ENCODE data around the gene POPDC2.

POPDC2 gene

GRCh38 chr3:119669906-119670570 is 9.6 kb upstream of the POPDC2 start:
- DNase-seq (ENCODE audit: low read depth), result no peak

GRCh38 chr3:119665954-119666559 is 5.7 kb upstream of the POPDC2 start:
- no peak for DNase-seq (ENCODE audit: low read depth)

GRCh38 chr3:119664850-119665379 is 4.5 kb upstream of the POPDC2 start:
- DNase-seq (ENCODE audit: low read depth), result no peak

- DNase-seq (ENCODE audit: low read depth), result no peak
These were observed 4.0 kb upstream of the POPDC2 start for GRCh38 chr3:119664370-119664769.

- DNase-seq (ENCODE audit: low read depth), result no peak
These were observed 3.5 kb upstream of the POPDC2 start for GRCh38 chr3:119663885-119664284.

- DNase-seq (ENCODE audit: low read depth), result no peak
These were observed 2.4 kb upstream of the POPDC2 start for GRCh38 chr3:119662604-119663373.

- DNase-seq (ENCODE audit: low read depth), result no peak
These were observed 640 bp downstream of the POPDC2 start for GRCh38 chr3:119659606-119660291.

- DNase-seq (ENCODE audit: low read depth), result no peak
These were observed 1.4 kb downstream of the POPDC2 start for GRCh38 chr3:119658994-119659393.

GRCh38 chr3:119657887-119658702 is 2.3 kb downstream of the POPDC2 start:
- DNase-seq (ENCODE audit: low read depth), result no peak

- DNase-seq (ENCODE audit: low read depth), result no peak
These were observed 6.5 kb downstream of the POPDC2 start for GRCh38 chr3:119653876-119654275.

- DNase-seq (ENCODE audit: low read depth), result no peak
These were observed 7.9 kb downstream of the POPDC2 start for GRCh38 chr3:119652306-119653033.

- DNase-seq (ENCODE audit: low read depth), result no peak
These were observed 10.6 kb downstream of the POPDC2 start for GRCh38 chr3:119649761-119650160.

- no peak for DNase-seq (ENCODE audit: low read depth)
These were observed 12.4 kb downstream of the POPDC2 start for GRCh38 chr3:119647843-119648575.

GRCh38 chr3:119647171-119647570 is 13.2 kb downstream of the POPDC2 start:
- no peak for DNase-seq (ENCODE audit: low read depth)

- no peak for DNase-seq (ENCODE audit: low read depth)
These were observed 14.6 kb downstream of the POPDC2 start for GRCh38 chr3:119645813-119646212.

GRCh38 chr3:119644481-119644880 is 15.9 kb downstream of the POPDC2 start:
- DNase-seq (ENCODE audit: low read depth), result no peak

GRCh38 chr3:119643528-119643927 is 16.9 kb downstream of the POPDC2 start:
- no peak for DNase-seq (ENCODE audit: low read depth)

- no peak for DNase-seq (ENCODE audit: low read depth)
These were observed 17.5 kb downstream of the POPDC2 start for GRCh38 chr3:119642746-119643473.

- DNase-seq (ENCODE audit: low read depth), result no peak
These were observed 19.0 kb downstream of the POPDC2 start for GRCh38 chr3:119641416-119641815.
